Stimulated activated CD4-positive, alpha-beta T cell treated with anti-CD3 and anti-CD28 coated beads, Interleukin-1b, Interleukin-23, amount 100 ng/mL, for 24 hours (primary cell): ENCODE results near the gene PCYT1B.

Source experiments
- DNase-seq, 4 experiments: peaks; one replicate each; pipeline ENCODE4 v3.0.0-alpha.2; 2020; ENCODE audit warnings: low read depth in 4 of 4, low spot score in 1 of 4

The PCYT1B gene

DNA sequence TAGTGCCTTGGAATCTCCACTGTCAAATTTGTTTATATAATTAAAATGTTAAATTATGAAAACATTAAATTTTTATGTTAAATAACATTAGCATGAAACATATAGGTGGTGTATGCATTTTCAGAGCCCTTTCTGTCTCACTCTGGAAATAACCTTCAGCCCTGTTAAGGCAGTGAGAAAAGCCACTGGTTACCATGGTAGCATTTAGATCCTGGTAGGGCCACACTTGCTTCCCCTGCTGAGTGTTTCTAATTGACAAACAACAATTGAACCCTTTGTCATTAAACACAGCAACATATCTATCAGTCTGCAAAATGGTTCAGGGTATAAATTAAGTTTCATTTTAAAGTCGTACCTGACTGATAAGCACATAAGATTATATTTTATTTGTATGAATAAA is 118.5 kb downstream of the PCYT1B start:
- no peak for DNase-seq

DNA sequence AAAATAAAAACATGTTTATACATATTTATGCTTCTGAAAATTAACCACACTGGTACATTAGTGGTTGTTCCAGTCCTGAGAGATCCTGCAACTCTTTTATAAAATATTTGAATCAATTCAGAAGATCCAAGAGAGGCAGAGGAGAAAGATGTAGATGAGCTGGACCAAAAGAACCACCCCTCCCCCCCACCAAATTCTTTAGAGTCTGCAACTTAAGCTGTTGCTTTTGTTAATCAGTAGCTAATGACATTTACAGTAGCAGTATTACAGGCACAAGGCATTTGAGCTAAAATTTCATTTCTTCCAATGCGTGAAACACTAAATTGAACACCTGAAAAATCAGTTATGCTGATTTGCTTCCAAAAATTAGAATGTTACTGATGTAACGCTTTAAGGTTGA is 120.5 kb downstream of the PCYT1B start:
- no peak for DNase-seq

DNA sequence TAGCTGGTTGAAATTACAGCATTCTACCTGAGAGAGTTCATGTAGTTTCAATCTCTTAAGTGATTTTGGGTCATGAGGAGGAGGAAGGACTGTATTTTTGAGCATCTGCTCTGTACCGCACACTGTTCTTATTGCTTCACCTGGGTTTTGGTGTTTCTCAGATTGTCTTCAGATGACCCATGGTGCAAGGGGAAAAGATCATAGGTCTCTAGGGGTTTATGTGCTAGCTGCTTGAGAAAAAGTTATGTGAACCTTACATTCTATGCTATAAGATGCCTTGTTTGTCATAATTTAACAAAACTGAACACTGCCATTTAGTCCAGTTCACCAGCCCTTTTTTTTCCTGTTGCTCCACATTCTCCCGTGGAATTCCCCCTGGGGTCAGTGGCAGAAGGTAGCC is 121.7 kb downstream of the PCYT1B start:
- DNase-seq: no peak

DNA sequence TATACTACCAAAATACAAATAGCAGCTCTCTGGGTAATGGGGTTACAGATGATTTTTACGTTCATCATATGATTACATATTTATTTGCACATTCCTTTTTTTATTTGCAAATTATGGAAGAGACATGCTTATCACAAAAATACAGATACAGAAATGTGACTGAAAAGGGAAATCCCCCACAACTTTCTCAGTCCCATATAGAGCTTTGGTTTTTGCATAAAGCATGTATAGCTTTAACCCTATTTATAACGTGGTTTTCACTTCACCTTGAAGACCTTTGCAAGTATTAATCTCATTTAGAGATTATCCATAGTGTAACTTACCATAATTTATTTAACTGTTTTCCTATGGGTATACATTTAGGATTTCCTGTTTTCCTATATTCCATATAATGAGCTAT is 126.7 kb downstream of the PCYT1B start:
- no peak for DNase-seq

DNA sequence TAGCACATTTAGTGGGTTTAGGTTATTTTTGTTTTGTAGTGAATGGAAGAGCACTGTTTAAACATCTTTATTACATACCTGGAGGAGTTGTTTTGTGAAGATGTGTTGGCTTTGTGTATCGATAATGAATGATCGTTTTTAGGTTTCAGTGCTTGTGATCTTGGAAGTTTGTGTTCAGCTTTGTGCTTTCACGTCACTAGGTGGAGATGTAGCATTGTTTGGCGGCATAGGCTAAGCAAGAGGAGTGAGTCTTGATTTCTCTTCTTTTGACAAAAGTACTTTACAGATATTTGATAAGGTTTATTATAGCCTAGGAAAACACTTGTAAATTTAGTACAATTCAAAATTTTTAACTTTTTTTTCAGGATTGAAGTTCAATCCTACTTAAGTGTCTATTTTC is 131.7 kb downstream of the PCYT1B start:
- DNase-seq: no peak

DNA sequence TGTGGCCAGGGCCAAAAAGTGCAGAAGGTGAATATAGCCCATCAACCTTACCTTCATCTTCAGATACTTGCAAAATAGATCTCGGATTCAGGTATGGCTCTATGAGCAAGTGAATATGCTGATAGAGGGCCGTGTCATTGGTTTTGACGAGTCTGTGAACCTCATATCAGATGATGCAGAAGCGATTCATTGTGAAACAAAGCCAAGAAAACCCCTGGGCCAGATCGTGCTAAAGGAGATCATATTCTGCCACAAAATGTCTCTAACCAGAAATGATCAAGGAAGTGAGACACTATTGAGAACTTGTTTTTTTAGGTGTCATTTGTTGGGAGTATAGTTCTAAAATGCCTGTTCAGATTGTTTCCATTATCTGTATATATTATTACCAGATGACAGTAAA is 133.7 kb downstream of the PCYT1B start:
- peak in 2 of 4 experiments; percentile 2 to 19 for DNase-seq

DNA sequence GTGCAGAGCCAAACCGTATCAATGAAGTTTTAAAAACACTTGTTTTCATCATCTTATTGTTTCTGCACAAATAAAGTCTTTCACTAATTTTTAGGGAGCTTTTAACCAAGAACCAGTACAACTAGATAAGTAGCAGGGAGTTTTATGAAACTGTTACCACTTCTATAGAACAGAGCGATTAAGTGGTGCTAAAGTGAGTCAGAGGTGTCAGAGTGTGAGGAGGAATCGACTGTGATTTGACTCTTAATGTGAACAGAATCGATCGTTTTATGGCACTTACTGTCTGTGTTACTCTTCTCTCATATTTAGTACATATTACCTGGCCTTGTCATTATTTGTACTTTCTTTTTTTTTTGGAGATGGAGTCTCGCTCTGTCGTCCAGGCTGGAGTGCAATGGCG is 138.8 kb downstream of the PCYT1B start:
- no peak for DNase-seq
